CD4-positive, CD25-positive, alpha-beta regulatory T cell (primary cell): ENCODE results near the gene PTAR1. TPM values are rescaled to one million over a fixed set of nuclear protein-coding genes. Genes with fewer than 3 reads are reported as not detected.
"Not testable (repeated sequence)": the region's sequence is repeated elsewhere in the genome, so short reads cannot be mapped to it uniquely, and the experiment has no call there.

Experiments used
- ATAC-seq, 2 donors: fragments of 150-1000 bp; cut with Tn5 transposase; one replicate each; pipeline ENCODE4 v1.10.0; 2021; ENCODE audit warnings: low read depth in 2 of 2, moderate number of reproducible peaks in 2 of 2, moderate library complexity in 1 of 2
- DNase-seq, 3 donors: peaks; one replicate each; pipeline versions ENCODE4 v3.0.0 to v3.0.0-alpha.2; 2012 to 2022; ENCODE audit warnings: mixed read lengths in 1 of 3
- H3K27ac ChIP-seq: one replicate; pipeline ENCODE4 v1.7.0; 2013; ENCODE audit warnings: mild to moderate bottlenecking, low read length; ENCODE audit not compliant: insufficient read depth, poor library complexity, severe bottlenecking
- H3K27me3 ChIP-seq: one replicate; pipeline ENCODE4 v1.7.0; 2013; ENCODE audit warnings: low read length; ENCODE audit not compliant: control insufficient read depth, insufficient read depth
- H3K36me3 ChIP-seq: one replicate; pipeline ENCODE4 v1.7.0; 2013; ENCODE audit warnings: mild to moderate bottlenecking, low read length, moderate library complexity; ENCODE audit not compliant: control insufficient read depth, insufficient read depth
- H3K4me1 ChIP-seq: 2 replicates; pipeline ENCODE4 v1.7.0; 2013; ENCODE audit warnings: mild to moderate bottlenecking, low read length; ENCODE audit not compliant: insufficient read depth, control insufficient read depth, poor library complexity, severe bottlenecking
- H3K4me3 ChIP-seq: one replicate; pipeline ENCODE4 v1.7.0; 2013; ENCODE audit warnings: low read depth, mild to moderate bottlenecking, low read length, moderate library complexity
- H3K9me3 ChIP-seq, 2 experiments: 1 replicate in 1 of 2; 2 replicates in 1 of 2; pipeline ENCODE4 v1.7.0; 2013; ENCODE audit warnings: low read length in 2 of 2, mild to moderate bottlenecking in 1 of 2, moderate library complexity in 1 of 2; ENCODE audit not compliant: control insufficient read depth in 2 of 2
- H3K27ac Mint-ChIP-seq, 3 donors: one replicate each; pipeline ENCODE4 v1.8.0; 2020 to 2022; ENCODE audit warnings: mild to moderate bottlenecking in 3 of 3, mixed read lengths in 3 of 3, moderate library complexity in 2 of 3
- H3K27me3 Mint-ChIP-seq: one replicate; pipeline ENCODE4 v1.8.0; 2022; ENCODE audit warnings: mild to moderate bottlenecking, mixed read lengths
- H3K36me3 Mint-ChIP-seq: one replicate; pipeline ENCODE4 v1.8.0; 2020; ENCODE audit warnings: mixed read lengths
- H3K4me1 Mint-ChIP-seq, 4 donors: one replicate each; pipeline ENCODE4 v1.8.0; 2020 to 2022; ENCODE audit warnings: mixed read lengths in 4 of 4, mild to moderate bottlenecking in 1 of 4
- H3K4me3 Mint-ChIP-seq, 4 donors: one replicate each; pipeline ENCODE4 v1.8.0; 2020 to 2022; ENCODE audit warnings: mild to moderate bottlenecking in 4 of 4, mixed read lengths in 4 of 4, moderate library complexity in 3 of 4
- H3K9me3 Mint-ChIP-seq, 7 donors: one replicate each; pipeline ENCODE4 v1.8.0; 2020 to 2022; ENCODE audit warnings: mixed read lengths in 7 of 7, mild to moderate bottlenecking in 3 of 7, moderate library complexity in 2 of 7
- polyA plus RNA-seq, 4 donors: library from polyadenylated mRNA; unstranded; fragments of 300-500 nt; fragmentation: Illumina TruSeq; gene quantifications; one replicate each; pipeline ENCODE4 v1.2.3, GENCODE V29; 2021
- total RNA-seq: library from RNA; stranded (reverse); gene quantifications from one replicate; pipeline ENCODE4 v1.2.3, GENCODE V29; 2022

Gene PTAR1
- total and polyA plus RNA-seq, 5 donors from 2014 or later: 11.6 to 85.3 (median 16.7) TPM

DNA sequence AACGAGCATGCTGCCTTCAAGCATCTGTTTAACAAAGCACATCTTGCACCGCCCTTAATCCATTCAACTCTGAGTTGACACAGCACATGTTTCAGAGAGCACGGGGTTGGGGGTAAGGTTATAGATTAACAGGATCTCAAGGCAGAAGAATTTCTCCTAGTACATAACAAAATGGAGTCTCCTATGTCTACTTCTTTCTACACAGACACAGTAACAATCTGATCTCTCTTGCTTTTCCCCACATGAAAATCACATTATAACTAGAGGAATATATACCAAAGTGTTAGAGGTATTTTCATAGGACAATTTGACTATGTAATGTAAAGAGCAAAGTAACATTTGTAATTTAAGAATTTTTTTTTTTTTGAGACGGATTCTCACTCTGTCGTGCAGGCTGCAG, 4.1 kb upstream of the PTAR1 start:
- ATAC-seq, H3K27ac ChIP-seq, H3K4me1 ChIP-seq, DNase-seq, H3K27me3 Mint-ChIP-seq, H3K9me3 Mint-ChIP-seq, H3K27me3 ChIP-seq, H3K36me3 ChIP-seq, H3K4me1 Mint-ChIP-seq, H3K9me3 ChIP-seq, H3K4me3 ChIP-seq, H3K4me3 Mint-ChIP-seq, H3K36me3 Mint-ChIP-seq, H3K27ac Mint-ChIP-seq: not testable (repeated sequence)

- H3K36me3 Mint-ChIP-seq: peaks cover 4% of the 10 kb centered on the region
- Histone ChIP-seq H3K27me3 (no peaks in the 10 kb centered on the region), H3K27ac (no peak overlapping the region), H3K9me3 (no peaks in the 10 kb centered on the region), H3K36me3 (no peaks in the 10 kb centered on the region), H3K4me1 (peaks cover 22% of the 10 kb centered on the region), H3K4me3 (no peak overlapping the region)
- no peak for ATAC-seq
- H3K9me3 Mint-ChIP-seq: peaks cover 0 to 2% (median 0%) of the 10 kb centered on the region in 7 donors
- H3K27ac Mint-ChIP-seq: no peak overlapping the region
- DNase-seq: no peak
- peak overlapping the region in 2 of 4 donors; percentile 65 to 85 for H3K4me3 Mint-ChIP-seq
- H3K4me1 Mint-ChIP-seq: peaks cover 9 to 18% (median 15%) of the 10 kb centered on the region in 4 donors
- peaks cover 5% of the 10 kb centered on the region for H3K27me3 Mint-ChIP-seq
Observed at GRCh38 chr9:69762527-69762926, 2.7 kb upstream of the PTAR1 start.

DNA sequence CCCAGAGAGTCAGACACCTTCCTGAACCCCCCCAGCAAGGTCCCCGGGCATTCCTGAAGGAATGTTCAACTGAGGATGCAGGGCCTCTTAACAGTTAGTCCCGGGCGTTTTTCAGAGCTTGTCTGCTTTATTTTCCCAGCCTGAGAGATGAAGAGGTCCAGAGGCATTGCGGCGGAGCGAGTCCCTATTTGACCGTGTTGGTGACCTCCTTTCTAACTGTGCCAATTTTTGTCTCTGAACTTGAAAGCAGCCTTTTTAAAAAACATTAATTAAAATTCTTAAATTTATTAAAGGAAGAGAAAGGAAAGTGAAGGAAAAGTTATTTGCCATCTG, 433 bp upstream of the PTAR1 start:
- Mint-ChIP-seq H3K36me3 (peaks cover 4% of the 10 kb centered on the region), H3K4me1 (peaks cover 17 to 39% (median 26%) of the 10 kb centered on the region in 4 donors), H3K4me3 (peak overlapping the region; percentile 86 to 99 (median 99)), H3K27ac (peak overlapping the region; percentile 76 to 90 (median 88)), H3K9me3 (peaks cover 0 to 2% (median 0%) of the 10 kb centered on the region in 7 donors), H3K27me3 (peaks cover 5% of the 10 kb centered on the region)
- H3K4me3 ChIP-seq: peak overlapping the region; percentile 81
- no peaks in the 10 kb centered on the region for H3K27me3 ChIP-seq
- peak overlapping the region; percentile 89 for H3K27ac ChIP-seq
- no peaks in the 10 kb centered on the region for H3K36me3 ChIP-seq
- H3K9me3 ChIP-seq: no peaks in the 10 kb centered on the region
- ATAC-seq (no peak), DNase-seq (no peak)
- H3K4me1 ChIP-seq: peaks cover 26% of the 10 kb centered on the region

GRCh38 chr9:69759021-69759420, 790 bp downstream of the PTAR1 start:
- Mint-ChIP-seq H3K9me3 (peaks cover 0 to 2% (median 0%) of the 10 kb centered on the region in 7 donors), H3K4me1 (peaks cover 23 to 45% (median 32%) of the 10 kb centered on the region in 4 donors)
- DNase-seq: no peak

GRCh38 chr9:69757996-69758675, 1.7 kb downstream of the PTAR1 start:
- Mint-ChIP-seq H3K27me3 (peaks cover 5% of the 10 kb centered on the region), H3K9me3 (peaks cover 0 to 2% (median 0%) of the 10 kb centered on the region in 7 donors), H3K36me3 (peaks cover 6% of the 10 kb centered on the region), H3K4me1 (peaks cover 31 to 54% (median 39%) of the 10 kb centered on the region in 4 donors), H3K27ac (peak overlapping the region in 1 of 3 donors; percentile 7), H3K4me3 (peak overlapping the region; percentile 78 to 99 (median 88))
- DNase-seq (peak in 1 of 3 donors; percentile 31), ATAC-seq (no peak)
- Histone ChIP-seq H3K4me1 (peaks cover 31% of the 10 kb centered on the region), H3K9me3 (no peaks in the 10 kb centered on the region), H3K36me3 (no peaks in the 10 kb centered on the region), H3K27me3 (no peaks in the 10 kb centered on the region), H3K27ac (no peak overlapping the region), H3K4me3 (peak overlapping the region; percentile 97)

More at GRCh38 chr9:69759021-69759420, 790 bp downstream of the PTAR1 start:
- Histone ChIP-seq H3K36me3 (no peaks in the 10 kb centered on the region), H3K4me3 (peak overlapping the region; percentile 97), H3K4me1 (peaks cover 31% of the 10 kb centered on the region), H3K27me3 (no peaks in the 10 kb centered on the region), H3K27ac (peak overlapping the region; percentile 89), H3K9me3 (no peaks in the 10 kb centered on the region)
- Mint-ChIP-seq H3K36me3 (peaks cover 6% of the 10 kb centered on the region), H3K27me3 (peaks cover 5% of the 10 kb centered on the region), H3K4me3 (peak overlapping the region; percentile 96 to 99 (median 99)), H3K27ac (peak overlapping the region; percentile 95 to 97 (median 95))
- ATAC-seq: no peak

DNA sequence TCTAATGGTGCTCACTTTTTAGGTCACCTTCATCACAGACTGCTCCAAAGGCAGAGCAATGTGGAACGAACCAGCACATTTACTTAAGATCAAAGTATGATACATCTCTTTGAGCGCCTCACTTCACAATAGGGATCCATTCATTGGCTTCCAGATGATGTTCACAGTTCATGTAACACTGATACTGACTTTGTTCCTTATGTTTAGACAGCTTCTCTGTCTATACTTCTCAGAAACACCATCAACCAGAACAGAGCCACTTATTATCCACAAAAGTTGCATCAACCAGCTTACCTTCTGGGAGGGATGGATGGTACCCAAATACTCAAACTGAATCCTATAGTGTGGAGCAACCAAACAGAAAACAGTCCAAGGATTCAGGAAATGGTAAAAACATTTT, 4.6 kb downstream of the PTAR1 start:
- Histone ChIP-seq H3K4me1 (peaks cover 36% of the 10 kb centered on the region), H3K27me3 (no peaks in the 10 kb centered on the region), H3K27ac (no peak overlapping the region), H3K9me3 (no peaks in the 10 kb centered on the region), H3K36me3 (peaks cover 7% of the 10 kb centered on the region), H3K4me3 (no peak overlapping the region)
- ATAC-seq (no peak), DNase-seq (no peak)
- H3K27me3 Mint-ChIP-seq: no peaks in the 10 kb centered on the region
- H3K27ac Mint-ChIP-seq: no peak overlapping the region
- peak overlapping the region in 2 of 4 donors; percentile 1 to 80 for H3K4me3 Mint-ChIP-seq
- H3K4me1 Mint-ChIP-seq: peaks cover 45 to 78% (median 52%) of the 10 kb centered on the region in 4 donors
- no peaks in the 10 kb centered on the region for H3K9me3 Mint-ChIP-seq
- peaks cover 12% of the 10 kb centered on the region for H3K36me3 Mint-ChIP-seq

DNA sequence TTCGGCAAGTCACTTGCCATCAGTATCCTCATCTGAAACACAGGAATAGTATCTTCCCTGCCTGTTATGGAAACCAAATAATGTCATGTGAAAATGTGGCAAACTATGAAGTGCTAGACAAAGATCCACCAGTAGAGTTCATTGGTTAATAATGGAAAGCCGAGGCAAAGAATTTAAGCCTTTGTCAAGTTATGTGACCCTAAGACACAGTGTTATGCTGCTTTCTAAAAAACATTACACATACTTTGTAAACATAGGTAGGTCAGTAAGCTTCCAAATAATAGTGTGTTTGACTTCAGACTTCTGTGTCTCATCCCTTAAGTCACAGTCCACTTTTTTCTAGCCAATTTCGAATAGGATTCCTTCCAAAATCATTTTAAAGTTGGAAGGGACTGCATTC, 6.0 kb downstream of the PTAR1 start:
- no peak overlapping the region for H3K27ac Mint-ChIP-seq
- H3K9me3 Mint-ChIP-seq: no peaks in the 10 kb centered on the region
- peaks cover 40 to 80% (median 53%) of the 10 kb centered on the region in 4 donors for H3K4me1 Mint-ChIP-seq
- Histone ChIP-seq H3K4me3 (no peak overlapping the region), H3K27ac (no peak overlapping the region), H3K4me1 (peaks cover 30% of the 10 kb centered on the region), H3K27me3 (no peaks in the 10 kb centered on the region), H3K9me3 (no peaks in the 10 kb centered on the region), H3K36me3 (peaks cover 17% of the 10 kb centered on the region)
- H3K27me3 Mint-ChIP-seq: no peaks in the 10 kb centered on the region
- ATAC-seq: no peak
- H3K4me3 Mint-ChIP-seq: peak overlapping the region in 2 of 4 donors; percentile 7 to 33
- DNase-seq: no peak
- peaks cover 18% of the 10 kb centered on the region for H3K36me3 Mint-ChIP-seq

GRCh38 chr9:69750085-69750484, 9.7 kb downstream of the PTAR1 start:
- ATAC-seq (no peak), DNase-seq (no peak)
- Mint-ChIP-seq H3K4me1 (peaks cover 42 to 83% (median 61%) of the 10 kb centered on the region in 4 donors), H3K9me3 (no peaks in the 10 kb centered on the region), H3K27me3 (no peaks in the 10 kb centered on the region), H3K4me3 (no peak overlapping the region), H3K27ac (peak overlapping the region in 1 of 3 donors; percentile 58), H3K36me3 (peaks cover 34% of the 10 kb centered on the region)
- Histone ChIP-seq H3K27ac (no peak overlapping the region), H3K4me3 (no peak overlapping the region), H3K27me3 (no peaks in the 10 kb centered on the region), H3K4me1 (peaks cover 13% of the 10 kb centered on the region), H3K9me3 (no peaks in the 10 kb centered on the region), H3K36me3 (peaks cover 34% of the 10 kb centered on the region)
